K562 (cell line): Measurements from ENCODE around the gene TSEN34. TPM values are rescaled to one million over a fixed set of nuclear protein-coding genes. Genes with fewer than 3 reads are reported as not detected.

Experiments used
- ARID3B ChIP-seq: fragments of 250-450 bp; sonication (Bioruptor Pico); IDR thresholded peaks from 2 replicates; pipeline ENCODE4 v1.4.0; 2020; ENCODE audit warnings: borderline replicate concordance
- CTCF ChIP-seq, 3 experiments: IDR thresholded peaks in 2 of 3; conservative IDR thresholded peaks in 1 of 3; 2 replicates each; pipeline ENCODE4 v1.5.1; 2011 to 2012; ENCODE audit warnings: low read length in 3 of 3, mild to moderate bottlenecking in 3 of 3, control low read depth in 2 of 3, improper control_type of control experiment in 1 of 3, inconsistent platforms in 1 of 3, low read depth in 1 of 3, mixed read lengths in 1 of 3, moderate library complexity in 1 of 3; ENCODE audit not compliant: insufficient read depth in 2 of 3
- HDAC1 ChIP-seq, 2 experiments: fragments of 450-650 bp; IDR thresholded peaks; 2 replicates each; pipeline ENCODE4 v1.6.1; 2016 to 2017; ENCODE audit warnings: inconsistent platforms in 1 of 2, mild to moderate bottlenecking in 1 of 2, moderate library complexity in 1 of 2
- HES1 ChIP-seq: fragments of 450-650 bp; IDR thresholded peaks from 2 replicates; pipeline ENCODE4 v1.6.1; 2016; ENCODE audit warnings: low read depth, mild to moderate bottlenecking, moderate library complexity
- MXI1 ChIP-seq: IDR thresholded peaks from 2 replicates; pipeline ENCODE4 v1.6.1; 2011; ENCODE audit warnings: low read depth, mild to moderate bottlenecking, improper control_type of control experiment, low read length
- POLR2AphosphoS2 ChIP-seq: IDR thresholded peaks from 2 replicates; pipeline ENCODE4 v1.6.1; 2012; ENCODE audit warnings: low read length, improper control_type of control experiment
- RBM39 ChIP-seq: fragments of 200-400 bp; formaldehyde crosslinking; optimal IDR thresholded peaks from 2 replicates; pipeline ENCODE3; 2018; ENCODE audit warnings: low read depth, low read length
- SUPT5H ChIP-seq: fragments of 450-650 bp; IDR thresholded peaks from 2 replicates; pipeline ENCODE4 v1.6.1; 2016
- TEAD4 ChIP-seq, 2 experiments: sonication (generic) in 1 of 2; formaldehyde crosslinking in 1 of 2; IDR thresholded peaks; 2 replicates each; pipeline versions ENCODE4 v1.6.1 to v1.8.0; 2012 to 2022; ENCODE audit warnings: borderline replicate concordance in 1 of 2, inconsistent platforms in 1 of 2, low read length in 1 of 2, mild to moderate bottlenecking in 1 of 2, missing genetic modification reagents in 1 of 2
- TFAP4 ChIP-seq: sonication (generic); formaldehyde crosslinking; IDR thresholded peaks from 2 replicates; pipeline ENCODE4 v1.8.0; 2022; ENCODE audit warnings: missing genetic modification reagents, mild to moderate bottlenecking, moderate library complexity, borderline replicate concordance
- THRB ChIP-seq: fragments of 450-650 bp; formaldehyde crosslinking; conservative IDR thresholded peaks from 2 replicates; pipeline ENCODE4 v1.4.0; 2022; ENCODE audit warnings: mild to moderate bottlenecking, missing genetic modification characterization
- TSC22D4 ChIP-seq: fragments of 450-650 bp; IDR thresholded peaks from 2 replicates; pipeline ENCODE4 v1.6.1; 2016; ENCODE audit warnings: missing genetic modification characterization, missing biosample characterization, control low read depth
- ZNF143 ChIP-seq: sonication (generic); formaldehyde crosslinking; IDR thresholded peaks from 2 replicates; pipeline ENCODE4 v1.9.0; 2022; ENCODE audit warnings: mild to moderate bottlenecking, missing genetic modification reagents
- ZNF175 ChIP-seq: fragments of 200-800 bp; sonication (Bioruptor generic); IDR thresholded peaks from 2 replicates; pipeline ENCODE4 v1.6.1; 2016; ENCODE audit warnings: low read depth, mild to moderate bottlenecking, missing genetic modification characterization, missing compliant biosample characterization
- polyA plus RNA-seq, 8 experiments: library from polyadenylated mRNA; depleted of rRNA in 4 of 8; stranded (reverse) in 5 of 8; unstranded in 3 of 8; fragments of >200 nt; fragmentation: Nextera tagmentation in 2 of 8; fragmentation: Illumina TruSeq in 1 of 8; extraction: Ambion mirVana in 2 of 8; extraction: Trizol in 1 of 8; gene quantifications; 2 replicates each; pipeline versions ENCODE4 v1.2.1 to v1.2.3, GENCODE V29; 2011 to 2014; ENCODE audit warnings: inconsistent platforms in 1 of 8, missing spikeins in 1 of 8
- total RNA-seq, 7 experiments: library from RNA; depleted of rRNA in 6 of 7; stranded (reverse); fragments of >200 nt in 6 of 7; fragmentation: Illumina TruSeq in 2 of 7; extraction: Trizol in 2 of 7; gene quantifications; 2 replicates each; pipeline versions ENCODE4 v1.2.1 to v1.2.3, GENCODE V29; 2011 to 2021; ENCODE audit warnings: low replicate concordance in 1 of 7

TSEN34 gene
- total and polyA plus RNA-seq, 9 of the 15 experiments (the other 6 are each of a cell fraction or from before 2014, with no cell fraction given), result 3.1 to 57.6 (median 29.5) TPM

GRCh38 chr19:54158812-54159351 lies 32.2 kb upstream of the TSEN34 start (continued):
- TF ChIP-seq MXI1 (peak; percentile 51; the same call in 1 of the 2 replicates), TEAD4 (IDR thresholded peaks at IDR 0.05; ENCODE audit: low read length) (peak; percentile 24; the same call in 1 of the 2 replicates), TEAD4 (CRISPR knock-in tag; IDR thresholded peaks at IDR 0.05; ENCODE audit: borderline replicate concordance) (no peak), HES1 (no peak), RBM39 (peak; percentile 76), SUPT5H (0 out of 2 replicates have a peak, but pooled peaks have one; percentile 27), THRB (CRISPR knock-in tag) (0 out of 2 replicates have a peak, but pooled peaks have one; percentile 19), HDAC1 (IDR thresholded peaks at IDR 0.05) (peak in 1 of 2 experiments; percentile 25; a peak in 1 of 4 replicates), ZNF175 (CRISPR knock-in tag) (0 out of 2 replicates have a peak, but pooled peaks have one; percentile 10), POLR2AphosphoS2 (no peak), CTCF (IDR thresholded peaks at IDR 0.05 in 2 of 3, conservative IDR thresholded peaks at IDR 0.05 in 1 of 3; ENCODE audit: insufficient read depth in 2 of 3, low read depth in 1 of 3, low read length in 3 of 3) (0 out of 6 replicates have a peak, but pooled peaks of 1 of the 3 experiments have one; percentile 8), TSC22D4 (no peak), ZNF143 (0 out of 2 replicates have a peak, but pooled peaks have one; percentile 10), ARID3B (no peak), TFAP4 (CRISPR knock-in tag) (no peak)
